ENCODE measurements around the gene GPR25.

GPR25 gene, protein sequence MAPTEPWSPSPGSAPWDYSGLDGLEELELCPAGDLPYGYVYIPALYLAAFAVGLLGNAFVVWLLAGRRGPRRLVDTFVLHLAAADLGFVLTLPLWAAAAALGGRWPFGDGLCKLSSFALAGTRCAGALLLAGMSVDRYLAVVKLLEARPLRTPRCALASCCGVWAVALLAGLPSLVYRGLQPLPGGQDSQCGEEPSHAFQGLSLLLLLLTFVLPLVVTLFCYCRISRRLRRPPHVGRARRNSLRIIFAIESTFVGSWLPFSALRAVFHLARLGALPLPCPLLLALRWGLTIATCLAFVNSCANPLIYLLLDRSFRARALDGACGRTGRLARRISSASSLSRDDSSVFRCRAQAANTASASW

DNA sequence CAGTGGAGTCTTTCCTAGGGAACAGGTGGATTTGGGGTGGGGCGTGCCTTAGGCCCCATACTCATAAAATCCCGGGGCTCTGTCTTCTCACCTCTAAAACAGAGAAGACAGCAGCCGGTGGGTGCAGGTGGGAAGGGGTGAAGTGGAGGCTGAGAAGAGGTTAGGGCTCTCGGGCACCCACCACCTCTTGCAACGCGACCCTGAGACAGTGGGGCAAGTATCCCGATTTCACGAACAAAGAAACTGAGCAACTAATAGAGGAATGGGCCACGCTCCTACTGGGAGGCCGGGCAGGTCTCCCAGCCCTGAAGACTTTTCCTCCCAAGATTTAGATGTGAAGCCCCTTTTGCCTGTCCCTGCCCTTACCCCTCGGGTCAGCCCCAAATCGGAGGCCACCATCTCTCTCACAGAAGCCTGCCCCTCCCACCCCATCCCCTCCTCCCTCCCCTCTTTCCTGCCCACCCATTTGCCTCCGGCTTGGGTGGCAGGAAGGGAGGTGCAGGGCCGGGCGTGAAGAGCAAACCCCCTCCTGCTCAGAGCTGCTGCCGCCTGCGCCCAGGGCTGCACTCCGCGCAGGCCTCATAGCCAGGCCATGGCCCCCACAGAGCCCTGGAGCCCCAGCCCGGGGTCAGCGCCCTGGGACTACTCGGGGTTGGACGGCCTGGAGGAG lies at the start of gene GPR25:
TSS of gene GPR25 (plus strand) at position 536 of the 670 bp plus-strand sequence. CDS start at position 593, 57 bp downstream.
- DNase-seq, result no peak

DNA sequence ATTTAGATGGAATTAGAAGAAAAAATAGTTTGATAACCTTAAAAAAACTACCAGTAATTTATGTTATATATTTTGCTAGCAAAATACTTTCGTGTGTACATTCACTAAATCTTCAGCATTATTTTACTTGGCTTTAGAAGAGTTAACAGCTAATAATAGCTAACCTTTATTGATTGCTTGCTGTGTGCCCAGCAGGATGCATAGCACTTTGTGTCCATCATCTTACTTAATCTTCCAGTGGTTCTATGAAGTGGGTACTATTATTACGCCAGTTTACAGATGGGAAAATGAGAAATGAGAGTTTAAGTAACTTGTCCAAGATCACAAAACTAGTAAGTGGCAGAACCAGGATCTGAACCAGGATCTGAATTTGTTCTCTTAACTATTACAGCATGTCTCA lies 41.7 kb upstream of the GPR25 start:
- DNase-seq, result no peak

DNA sequence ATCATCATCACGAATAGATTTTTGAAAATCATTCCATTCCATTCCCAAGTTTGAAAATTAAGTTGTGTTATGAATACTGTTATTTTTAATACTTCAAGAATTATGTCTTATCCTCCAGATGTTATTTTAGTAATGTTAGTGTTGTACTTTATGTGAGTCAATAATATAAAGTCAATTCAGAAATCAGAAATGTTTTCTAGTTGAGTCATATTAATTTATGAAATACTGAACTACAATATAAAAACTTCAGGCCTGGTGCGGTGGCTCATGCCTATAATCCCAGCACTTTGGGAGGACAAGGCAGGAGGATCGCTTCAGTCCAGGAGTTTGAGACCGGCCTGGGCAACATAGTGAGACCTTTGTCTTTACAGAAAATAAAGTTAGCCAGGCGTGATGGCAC lies 38.4 kb upstream of the GPR25 start:
- no peak for DNase-seq

- DNase-seq, result no peak
These were observed 36.6 kb upstream of the GPR25 start for GRCh38 chr1:200836213-200836612.

- no peak for DNase-seq
These were observed 34.7 kb upstream of the GPR25 start for GRCh38 chr1:200837931-200838571.

- no peak for DNase-seq
These were observed 33.9 kb upstream of the GPR25 start for GRCh38 chr1:200838676-200839445.

DNA sequence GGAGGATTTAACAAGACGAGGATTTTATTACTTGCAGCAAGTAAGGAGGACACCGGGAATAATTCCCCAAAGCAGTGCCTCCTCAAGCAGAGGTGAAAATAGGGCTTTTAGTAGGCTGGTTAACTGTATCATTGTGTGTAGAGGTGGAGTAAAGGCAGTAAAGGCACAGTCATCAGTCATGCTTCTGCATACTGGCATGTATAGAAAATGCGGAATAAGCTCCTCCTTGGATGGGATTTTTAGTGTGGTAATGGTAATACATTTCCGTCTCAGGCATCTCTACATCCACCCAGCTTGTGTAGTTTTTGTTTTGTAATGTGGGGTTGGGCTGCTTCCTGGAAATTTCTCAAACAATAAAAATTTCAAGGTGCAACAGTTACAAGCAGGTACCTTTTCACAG lies 27.4 kb upstream of the GPR25 start:
- DNase-seq, result no peak

DNA sequence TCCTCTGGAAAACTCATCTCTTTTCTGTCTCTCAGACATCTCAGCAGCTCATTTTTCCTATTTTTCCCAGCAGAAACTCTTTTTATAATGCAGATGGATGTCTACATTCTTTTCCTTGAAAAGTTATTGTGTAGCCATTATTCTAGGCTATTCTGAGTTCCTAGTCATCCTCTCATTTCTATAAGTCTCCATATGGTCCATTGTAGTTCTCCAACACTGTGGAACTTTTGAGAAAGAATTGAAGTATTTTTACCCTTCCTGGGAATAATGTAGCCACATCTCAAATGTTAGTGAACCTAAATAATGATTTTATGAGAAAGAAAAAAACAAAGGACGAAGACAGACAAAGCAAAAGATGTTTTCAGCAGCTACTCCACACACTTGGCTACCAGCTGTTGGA lies 26.4 kb upstream of the GPR25 start:
- DNase-seq, result no peak

GRCh38 chr1:200849430-200849829 lies 23.4 kb upstream of the GPR25 start:
- no peak for DNase-seq

DNA sequence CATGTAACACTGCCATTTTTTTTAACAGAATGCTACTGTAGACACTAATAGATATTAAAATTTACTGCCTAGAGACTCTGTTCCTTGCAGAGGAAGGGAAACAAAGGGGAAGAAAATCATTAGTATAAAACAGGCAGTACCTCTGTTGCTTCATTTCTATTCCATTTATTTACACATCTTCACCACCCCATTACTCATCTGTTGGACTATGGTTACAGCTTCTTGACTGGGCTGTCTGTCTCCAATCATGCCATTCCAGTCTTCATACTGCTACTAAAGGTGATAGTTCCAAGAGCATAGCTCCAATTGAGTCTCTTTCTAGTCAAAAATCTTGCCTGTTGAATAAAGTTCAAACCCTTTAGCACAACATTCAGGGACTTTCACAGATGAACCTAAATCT lies 22.2 kb upstream of the GPR25 start:
- DNase-seq, result no peak

DNA sequence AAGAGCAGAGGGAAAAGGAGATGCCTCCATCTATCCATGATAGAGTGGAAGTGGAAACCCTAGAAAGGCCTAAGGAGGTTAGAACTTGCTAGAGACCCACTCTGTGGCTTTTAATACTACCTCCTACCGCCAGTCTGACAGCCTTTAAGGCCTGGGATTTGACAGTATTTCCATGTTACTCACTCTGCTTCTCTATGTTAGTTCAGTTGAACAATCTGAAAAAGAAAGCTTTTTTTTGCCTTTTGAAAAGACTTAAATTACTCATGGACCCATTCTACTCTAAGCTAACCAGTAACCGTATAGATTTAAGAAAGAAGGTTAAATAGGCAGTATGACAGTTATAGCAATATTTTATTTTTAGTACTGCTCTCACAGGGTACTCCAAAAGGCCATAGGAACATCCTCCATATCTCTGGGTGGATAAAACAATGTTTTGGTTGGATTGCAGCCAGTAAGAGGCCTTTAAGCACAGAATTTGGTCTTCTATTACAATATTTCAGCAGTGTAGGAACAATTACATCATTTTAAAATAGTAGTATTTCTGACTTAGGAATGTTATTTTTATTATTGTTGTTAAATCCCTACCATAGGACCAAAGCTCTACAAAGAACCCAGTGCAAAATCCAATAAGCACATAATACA lies 15.9 kb upstream of the GPR25 start:
- DNase-seq, result no peak

GRCh38 chr1:200857804-200858203 lies 15.0 kb upstream of the GPR25 start:
- no peak for DNase-seq

DNA sequence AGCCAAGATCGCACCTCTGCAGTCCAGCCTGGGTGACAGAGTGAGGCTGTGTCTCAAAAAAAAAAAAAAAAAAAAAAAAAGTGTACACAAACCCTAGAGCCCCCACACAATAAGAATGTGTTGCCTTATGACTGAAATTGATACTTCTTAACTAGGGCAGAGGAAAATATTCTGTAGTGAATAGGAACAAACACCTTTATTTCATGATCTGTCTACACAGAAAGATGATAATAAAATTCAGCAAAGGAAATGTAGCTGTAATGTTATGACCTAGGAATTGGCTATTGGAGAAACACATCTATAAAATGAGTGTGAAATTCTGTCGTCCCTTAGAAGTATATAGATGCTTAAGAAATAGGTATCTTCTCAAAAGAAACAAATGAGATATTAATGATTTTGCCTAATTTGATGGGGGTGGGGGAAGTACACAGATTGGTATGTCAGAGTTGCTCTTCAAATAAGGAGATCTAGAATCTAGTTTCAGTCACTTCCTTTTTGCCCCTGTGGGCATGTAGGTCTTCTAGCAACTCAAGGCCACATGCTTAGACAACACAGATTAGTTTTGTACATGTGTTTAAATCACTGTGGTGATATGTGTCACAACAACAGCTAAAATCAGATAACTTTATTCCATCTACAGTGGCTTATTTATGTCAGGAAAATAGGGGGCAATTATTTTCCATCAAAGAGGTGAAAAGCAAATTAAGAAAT lies 10.7 kb upstream of the GPR25 start:
- no peak for DNase-seq

DNA sequence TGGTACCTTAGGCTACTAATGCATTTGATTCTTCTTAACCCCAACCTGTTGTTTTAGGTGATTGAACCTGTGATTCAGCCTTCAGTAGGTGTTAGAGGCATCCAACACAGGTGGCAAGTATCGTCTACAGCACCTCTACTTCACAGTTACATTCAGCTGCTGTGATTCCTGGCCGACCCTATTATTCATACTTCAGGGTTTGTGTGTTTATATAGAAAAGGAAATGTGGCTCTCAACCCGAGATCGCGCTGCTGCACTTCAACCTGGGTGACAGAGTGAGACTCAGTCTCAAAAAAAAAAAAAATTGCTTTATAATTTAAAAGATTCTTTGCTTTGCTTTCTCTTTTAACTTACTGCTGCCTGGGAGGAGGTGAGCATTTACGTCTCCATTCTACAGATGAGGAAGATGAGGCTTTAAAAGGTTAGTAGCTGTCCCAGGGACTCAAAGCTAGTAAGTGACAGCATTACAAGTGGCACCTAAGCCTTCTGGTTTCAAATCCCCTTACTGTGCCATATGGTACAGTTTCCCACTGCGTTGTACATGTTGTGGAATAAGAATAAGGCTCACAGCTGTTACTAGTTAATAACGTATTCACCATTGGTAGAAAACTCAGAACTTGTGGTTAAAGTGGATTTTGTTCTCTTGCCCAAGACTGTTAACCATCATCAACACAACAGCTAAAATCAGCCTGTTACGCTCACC lies 9.9 kb upstream of the GPR25 start:
- DNase-seq, result no peak

DNA sequence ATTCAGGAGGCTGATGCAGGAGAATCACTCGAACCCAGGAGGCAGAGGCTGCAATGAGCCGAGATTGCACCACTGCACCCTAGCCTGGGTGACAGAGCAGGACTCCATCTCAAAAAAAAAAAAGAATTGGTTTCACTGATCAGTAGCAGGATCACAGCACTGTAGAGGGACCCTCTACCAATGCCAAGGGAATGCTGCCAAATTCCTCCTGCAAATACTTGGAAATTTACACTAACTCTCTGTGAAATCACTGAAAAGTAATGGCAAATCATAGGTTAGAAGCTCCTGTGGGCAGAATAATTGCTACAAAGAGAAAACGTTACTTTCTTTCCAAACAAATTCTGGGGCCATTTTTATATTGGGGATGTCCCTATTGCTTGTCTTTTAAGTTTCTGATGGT lies 6.7 kb upstream of the GPR25 start:
- DNase-seq, result no peak

DNA sequence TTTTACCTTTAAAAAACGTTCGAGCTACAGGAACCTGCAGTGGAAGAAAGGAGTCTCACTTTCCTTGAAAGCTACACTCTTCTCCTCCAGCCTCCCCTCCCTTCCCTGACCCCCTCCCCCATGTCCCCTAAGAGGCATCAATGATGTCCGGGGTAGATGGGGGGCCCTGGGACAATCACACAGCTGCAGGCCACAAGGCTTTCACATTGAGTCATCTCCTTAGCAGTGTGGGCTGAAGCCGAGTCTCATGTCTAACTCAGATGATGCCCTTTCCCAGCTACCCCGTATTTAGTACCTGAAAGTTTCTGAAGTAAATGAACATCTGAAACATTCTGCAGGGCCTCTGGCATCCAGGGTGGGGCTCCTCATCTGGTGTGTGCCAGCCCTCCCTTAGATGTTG lies 6.3 kb upstream of the GPR25 start:
- DNase-seq, result no peak

- no peak for DNase-seq
These were observed 5.6 kb upstream of the GPR25 start for GRCh38 chr1:200867018-200867811.

DNA sequence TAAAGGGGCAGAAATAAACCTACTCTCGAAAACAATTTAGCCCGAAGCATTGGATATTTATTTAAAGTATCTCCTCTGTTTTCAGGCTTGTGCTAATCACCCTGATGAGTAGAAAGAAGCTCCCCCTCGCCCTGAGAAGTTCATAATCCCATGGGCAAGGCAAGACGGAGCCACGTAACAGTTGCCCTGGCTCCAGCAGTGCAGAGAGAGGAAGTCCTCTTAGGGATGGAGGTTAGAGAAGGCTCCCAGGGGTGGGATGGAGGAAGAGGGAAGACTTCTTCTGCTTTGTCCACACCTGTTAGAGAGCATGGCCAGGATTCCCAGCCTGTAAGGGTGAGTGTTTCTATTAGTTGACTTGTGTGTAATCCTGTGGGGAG lies 3.4 kb upstream of the GPR25 start:
- DNase-seq, result no peak

DNA sequence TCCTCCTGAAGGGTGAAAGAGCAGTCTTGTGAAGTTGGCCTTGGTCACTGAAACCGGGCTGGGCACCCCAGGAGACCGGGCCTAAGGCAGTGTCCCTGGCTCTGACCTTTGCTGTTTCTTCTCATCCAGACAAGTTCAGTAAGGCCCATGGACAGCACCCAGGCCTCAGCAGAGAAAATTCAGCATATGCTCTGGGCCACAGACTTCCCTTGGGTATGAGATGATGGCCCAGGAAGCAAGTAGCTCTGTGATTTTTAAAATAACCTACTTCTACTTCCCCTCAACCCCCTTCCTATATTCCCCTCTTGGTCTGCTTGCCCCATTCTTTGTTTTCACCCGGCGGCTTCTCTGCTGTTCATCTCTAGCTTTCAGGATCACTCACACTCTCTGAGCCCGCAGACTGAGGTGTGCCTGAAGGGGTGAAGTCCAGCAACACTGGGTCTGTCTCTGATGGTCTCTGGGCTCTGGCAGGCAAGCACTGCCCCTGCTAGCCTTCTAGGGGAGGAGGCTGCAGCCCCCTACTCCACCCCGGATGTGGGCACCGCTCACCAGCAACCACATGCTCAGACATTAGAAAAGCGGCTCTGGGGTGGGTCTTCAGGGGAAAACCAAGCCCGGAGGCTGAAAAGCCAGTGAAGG lies 2.9 kb upstream of the GPR25 start:
- no peak for DNase-seq

DNA sequence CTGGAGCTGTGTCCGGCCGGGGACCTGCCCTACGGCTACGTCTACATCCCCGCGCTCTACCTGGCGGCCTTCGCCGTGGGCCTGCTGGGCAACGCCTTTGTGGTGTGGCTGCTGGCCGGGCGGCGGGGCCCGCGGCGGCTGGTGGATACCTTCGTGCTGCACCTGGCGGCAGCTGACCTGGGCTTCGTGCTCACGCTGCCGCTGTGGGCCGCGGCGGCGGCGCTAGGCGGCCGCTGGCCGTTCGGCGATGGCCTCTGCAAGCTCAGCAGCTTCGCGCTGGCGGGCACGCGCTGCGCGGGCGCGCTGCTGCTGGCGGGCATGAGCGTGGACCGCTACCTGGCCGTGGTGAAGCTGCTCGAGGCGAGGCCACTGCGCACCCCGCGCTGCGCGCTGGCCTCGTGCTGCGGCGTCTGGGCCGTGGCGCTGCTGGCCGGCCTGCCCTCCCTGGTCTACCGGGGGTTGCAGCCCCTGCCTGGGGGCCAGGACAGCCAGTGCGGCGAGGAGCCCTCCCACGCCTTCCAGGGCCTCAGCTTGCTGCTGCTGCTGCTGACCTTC lies 412 bp downstream of the GPR25 start:
- DNase-seq, result no peak
